Activated naive CD4-positive, alpha-beta T cell treated with anti-CD3 and anti-CD28 coated beads for 36 hours (primary cell): ENCODE results near the gene GPR141. TPM values are rescaled to one million over a fixed set of nuclear protein-coding genes. Genes with fewer than 3 reads are reported as not detected.

Experiments
- CTCF ChIA-PET: fragments of 350-600 bp; sonication (Branson Sonifier 250); formaldehyde crosslinking; loops from one replicate; lab custom pipeline; 2021; ENCODE audit warnings: antibody characterized with exemption; lab: Charles Lee
- DNase-seq: peaks from one replicate; pipeline ENCODE4 v3.0.0-alpha.2; 2020
- H3K27ac Mint-ChIP-seq: one replicate; pipeline ENCODE4 v1.8.0; 2021; ENCODE audit warnings: mild to moderate bottlenecking, mixed read lengths
- H3K27me3 Mint-ChIP-seq: one replicate; pipeline ENCODE4 v1.8.0; 2021; ENCODE audit warnings: low read depth, mixed read lengths
- H3K36me3 Mint-ChIP-seq: one replicate; pipeline ENCODE4 v1.8.0; 2021; ENCODE audit warnings: low read depth, mixed read lengths
- H3K4me1 Mint-ChIP-seq: one replicate; pipeline ENCODE4 v1.8.0; 2021; ENCODE audit warnings: low read depth, mixed read lengths
- H3K4me3 Mint-ChIP-seq: one replicate; pipeline ENCODE4 v1.8.0; 2021; ENCODE audit warnings: mild to moderate bottlenecking, moderate library complexity, mixed read lengths
- H3K9me3 Mint-ChIP-seq: one replicate; pipeline ENCODE4 v1.8.0; 2021; ENCODE audit warnings: mixed read lengths
- intact Hi-C: fragments of 100-400 bp; cut with micrococcal nuclease; formaldehyde crosslinking; loops from one replicate; pipeline ENCODE4 v1.15.1; 2023
- total RNA-seq, 2 experiments: library from RNA; stranded (reverse); gene quantifications; one replicate each; pipeline ENCODE4 v1.2.3, GENCODE V29; 2021

Gene GPR141
- total RNA-seq, 2 experiments from 2014 or later: not detected

DNA sequence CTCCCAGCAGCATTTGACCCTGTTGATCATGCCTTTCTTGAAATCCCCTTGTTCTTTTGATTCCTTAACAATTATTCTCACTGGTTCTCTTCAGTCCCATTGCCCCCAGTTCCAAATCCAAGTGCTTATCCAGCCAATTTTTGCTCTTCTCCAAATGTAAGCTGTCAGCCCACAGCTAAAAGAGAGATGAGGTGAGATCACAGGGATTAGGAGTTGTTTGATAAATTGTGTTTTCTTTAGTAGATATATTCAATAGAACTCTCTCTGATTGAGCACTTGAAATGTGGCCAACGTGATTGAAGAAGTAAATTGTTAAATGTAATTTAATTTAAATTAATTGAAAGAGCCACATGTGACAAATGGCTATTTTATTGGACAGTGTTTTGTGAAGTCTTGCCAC is 88.2 kb downstream of the GPR141 start:
- CTCF ChIA-PET: no interaction called here
- no peak for DNase-seq
- H3K27ac Mint-ChIP-seq: no peak overlapping the region
- peaks cover 10% of the 10 kb centered on the region for H3K9me3 Mint-ChIP-seq
- no peak overlapping the region for H3K4me3 Mint-ChIP-seq
- no peaks in the 10 kb centered on the region for H3K27me3 Mint-ChIP-seq
- H3K4me1 Mint-ChIP-seq: no peaks in the 10 kb centered on the region
- H3K36me3 Mint-ChIP-seq: peaks cover 3% of the 10 kb centered on the region
- intact Hi-C loops: no loop called here

DNA sequence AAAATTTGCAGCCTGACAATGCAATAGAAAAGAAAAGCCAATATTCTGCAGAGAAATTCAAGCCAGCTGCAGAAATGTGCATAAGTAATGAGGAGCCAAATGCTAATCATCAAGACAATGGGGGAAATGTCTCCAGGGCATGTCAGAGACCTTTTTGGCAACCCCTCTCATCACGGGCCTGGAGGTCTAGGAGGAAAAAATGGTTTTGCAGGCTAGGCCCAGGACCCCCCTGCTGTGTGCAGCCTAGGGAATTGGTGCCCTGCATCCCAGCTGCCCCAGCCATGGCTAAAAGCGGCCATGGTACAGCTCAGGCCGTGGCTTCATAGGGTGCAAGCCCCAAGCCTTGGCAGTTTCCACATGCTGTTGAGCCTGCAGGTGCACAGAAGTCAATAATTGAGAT is 92.4 kb downstream of the GPR141 start:
- CTCF ChIA-PET: no interaction called here
- Mint-ChIP-seq H3K27me3 (no peaks in the 10 kb centered on the region), H3K27ac (no peak overlapping the region), H3K4me1 (no peaks in the 10 kb centered on the region), H3K36me3 (peaks cover 3% of the 10 kb centered on the region), H3K9me3 (peaks cover 23% of the 10 kb centered on the region), H3K4me3 (no peak overlapping the region)
- no peak for DNase-seq
- intact Hi-C loops: no loop called here

DNA sequence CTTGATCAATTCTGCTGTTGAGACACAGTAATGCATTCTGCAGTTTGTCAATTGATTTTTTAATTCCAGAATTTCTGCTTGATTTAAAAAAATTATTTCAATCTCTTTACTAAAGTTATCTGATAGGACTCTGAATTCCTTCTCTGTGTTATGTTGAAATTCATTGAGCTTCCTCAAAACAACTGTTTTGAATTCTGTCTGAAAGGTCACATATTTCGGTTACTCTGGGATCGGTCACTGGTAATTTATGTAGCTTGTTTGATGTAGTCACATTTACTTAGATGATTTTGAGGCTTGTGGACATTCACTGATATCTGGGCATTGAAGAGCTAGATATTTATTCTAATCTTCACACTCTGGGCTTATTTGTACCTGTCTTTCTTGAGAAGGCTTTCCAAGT is 97.6 kb downstream of the GPR141 start:
- peaks cover 6% of the 10 kb centered on the region for H3K27me3 Mint-ChIP-seq
- H3K4me1 Mint-ChIP-seq: no peaks in the 10 kb centered on the region
- H3K9me3 Mint-ChIP-seq: peaks cover 14% of the 10 kb centered on the region
- intact Hi-C loops: no loop called here
- CTCF ChIA-PET: no interaction called here
- no peaks in the 10 kb centered on the region for H3K36me3 Mint-ChIP-seq
- DNase-seq: no peak
- no peak overlapping the region for H3K4me3 Mint-ChIP-seq
- H3K27ac Mint-ChIP-seq: no peak overlapping the region

DNA sequence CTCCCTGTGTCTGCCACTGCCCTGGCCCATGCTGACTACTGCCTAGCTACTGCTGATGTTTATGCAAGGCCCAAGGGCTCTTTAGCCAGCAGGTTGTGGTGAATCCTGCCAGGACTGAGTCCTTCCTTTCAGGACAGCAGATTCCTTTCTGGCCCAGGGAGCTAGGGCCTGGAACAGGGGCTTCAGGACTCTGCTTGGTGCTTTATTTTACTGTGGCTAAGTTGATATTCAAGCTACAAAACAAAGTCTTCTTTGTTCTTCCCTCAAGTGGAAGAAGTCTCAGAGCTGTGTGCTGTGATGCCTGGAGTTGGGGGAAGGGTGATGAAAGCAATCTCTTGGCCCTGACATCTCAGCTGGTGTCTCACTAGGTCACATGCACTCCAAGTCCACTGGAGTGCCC is 98.6 kb downstream of the GPR141 start:
- intact Hi-C loops: no loop called here
- Mint-ChIP-seq H3K36me3 (no peaks in the 10 kb centered on the region), H3K27ac (no peak overlapping the region), H3K4me1 (peaks cover 4% of the 10 kb centered on the region), H3K4me3 (no peak overlapping the region), H3K9me3 (peaks cover 9% of the 10 kb centered on the region), H3K27me3 (peaks cover 6% of the 10 kb centered on the region)
- CTCF ChIA-PET: no interaction called here
- DNase-seq: no peak

DNA sequence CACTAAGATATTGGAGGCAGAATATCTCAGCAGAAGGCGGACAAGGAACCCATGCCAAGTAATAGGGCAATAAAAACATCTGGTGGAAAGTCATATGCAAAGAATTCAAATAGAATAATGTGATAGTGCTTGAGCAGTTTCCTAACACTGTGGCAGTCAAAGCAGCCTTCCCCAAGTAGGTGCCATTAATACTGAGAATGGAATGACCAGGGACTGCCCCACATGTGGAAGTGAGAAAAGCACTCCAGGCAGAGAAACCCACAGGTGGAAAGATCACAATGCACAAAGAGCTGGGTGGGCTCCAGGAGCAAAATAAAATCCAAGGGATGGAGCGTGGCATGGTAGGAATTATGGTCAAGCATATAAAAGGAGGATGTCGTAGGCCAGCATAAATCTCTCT is 100.4 kb downstream of the GPR141 start:
- intact Hi-C loops: no loop called here
- no peaks in the 10 kb centered on the region for H3K9me3 Mint-ChIP-seq
- no peak overlapping the region for H3K27ac Mint-ChIP-seq
- H3K27me3 Mint-ChIP-seq: peaks cover 6% of the 10 kb centered on the region
- H3K4me3 Mint-ChIP-seq: no peak overlapping the region
- peaks cover 6% of the 10 kb centered on the region for H3K4me1 Mint-ChIP-seq
- no peak for DNase-seq
- CTCF ChIA-PET: no interaction called here
- H3K36me3 Mint-ChIP-seq: no peaks in the 10 kb centered on the region

DNA sequence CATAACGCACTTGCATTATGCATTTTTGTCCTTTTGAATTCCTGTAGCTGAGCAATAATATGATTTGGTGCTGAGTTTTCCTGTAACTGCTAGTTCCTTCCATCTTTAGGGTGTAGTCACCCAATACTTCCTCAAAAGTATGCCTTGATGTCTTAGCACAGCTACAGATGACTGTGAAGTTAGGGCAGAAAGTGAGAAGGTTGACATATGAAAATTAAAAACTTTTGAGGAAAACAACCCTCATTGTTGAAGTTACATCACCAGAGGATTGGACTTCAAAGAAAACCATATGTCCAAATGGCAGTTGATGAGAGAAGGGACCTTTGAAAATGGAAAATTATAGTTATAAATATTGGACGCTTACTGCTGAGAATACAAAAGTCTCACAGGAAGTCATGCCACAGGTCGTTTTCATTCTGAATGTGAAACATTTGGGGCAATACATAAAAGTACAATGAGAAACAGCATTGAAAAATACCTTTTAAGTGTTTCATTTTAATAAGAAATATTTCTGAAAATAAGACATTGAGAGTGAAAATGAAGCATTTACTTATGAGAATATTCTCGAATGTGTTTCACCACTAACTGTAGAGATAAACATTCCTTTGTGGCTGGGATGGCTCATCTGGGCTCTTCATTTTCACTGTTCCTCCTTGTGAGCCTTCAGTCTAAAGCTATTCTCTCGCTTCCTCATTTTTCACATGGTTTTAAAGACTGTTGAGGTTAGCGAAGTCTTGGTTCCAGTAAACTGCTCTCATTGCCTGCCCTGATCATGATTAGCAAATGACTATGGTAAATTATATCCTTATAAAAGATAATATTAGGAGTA is 103.4 kb downstream of the GPR141 start:
- peaks cover 6% of the 10 kb centered on the region for H3K4me1 Mint-ChIP-seq
- CTCF ChIA-PET: no interaction called here
- H3K27me3 Mint-ChIP-seq: peaks cover 6% of the 10 kb centered on the region
- H3K4me3 Mint-ChIP-seq: no peak overlapping the region
- H3K27ac Mint-ChIP-seq: peak overlapping the region; percentile 53
- DNase-seq: no peak
- no peaks in the 10 kb centered on the region for H3K9me3 Mint-ChIP-seq
- H3K36me3 Mint-ChIP-seq: no peaks in the 10 kb centered on the region
- intact Hi-C loops: loop anchor here (5.0 kb wide), 1 partner anchor 580 kb away; no protein-coding TSS in a partner anchor

Other genes with a start within 250 kb of the GPR141 start
- gene ELMO1, start 234.9 kb upstream of the GPR141 start, total RNA-seq: 100 to 1,000 TPM; 129 to 137 TPM
- not detected for gene NME8, start 164.8 kb downstream of the GPR141 start, total RNA-seq
- not detected for gene SFRP4, start 233.1 kb downstream of the GPR141 start, total RNA-seq
- 1 to 10 TPM; 1.3 to 1.6 TPM for gene EPDR1, start 236.9 kb downstream of the GPR141 start, total RNA-seq